HG02973 (cell line): ENCODE results near the gene DLX2.

Experiments used
- ATAC-seq: cut with Tn5 transposase; IDR thresholded peaks from one replicate; pipeline ENCODE4 v1.9.1; 2021; ENCODE audit warnings: moderate library complexity; ENCODE audit not compliant: unreplicated experiment

The DLX2 gene

DNA sequence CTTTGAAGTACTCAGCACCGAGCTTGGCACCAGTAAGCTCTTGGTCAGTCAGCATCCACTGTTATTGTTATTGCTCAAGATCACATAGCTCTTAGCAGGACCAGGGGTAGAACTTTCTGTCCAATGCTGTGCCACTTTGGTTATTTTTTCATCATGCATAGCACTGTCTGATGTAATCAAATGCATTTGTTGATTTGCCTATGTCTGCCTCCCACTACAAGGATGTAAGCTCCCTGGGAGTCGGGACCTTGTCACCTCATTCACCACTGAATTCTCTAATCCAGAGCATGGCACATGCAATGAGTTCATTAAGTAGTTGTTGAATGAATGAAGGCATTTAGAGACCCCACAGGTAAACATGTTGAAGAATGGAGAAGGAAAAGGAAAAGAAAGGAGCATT lies 46.4 kb downstream of the DLX2 start:
- ATAC-seq, result no peak

- ATAC-seq, result no peak
These were observed 49.2 kb downstream of the DLX2 start for GRCh38 chr2:172053486-172053885.

GRCh38 chr2:172052000-172052983 lies 50.4 kb downstream of the DLX2 start:
- no peak for ATAC-seq

DNA sequence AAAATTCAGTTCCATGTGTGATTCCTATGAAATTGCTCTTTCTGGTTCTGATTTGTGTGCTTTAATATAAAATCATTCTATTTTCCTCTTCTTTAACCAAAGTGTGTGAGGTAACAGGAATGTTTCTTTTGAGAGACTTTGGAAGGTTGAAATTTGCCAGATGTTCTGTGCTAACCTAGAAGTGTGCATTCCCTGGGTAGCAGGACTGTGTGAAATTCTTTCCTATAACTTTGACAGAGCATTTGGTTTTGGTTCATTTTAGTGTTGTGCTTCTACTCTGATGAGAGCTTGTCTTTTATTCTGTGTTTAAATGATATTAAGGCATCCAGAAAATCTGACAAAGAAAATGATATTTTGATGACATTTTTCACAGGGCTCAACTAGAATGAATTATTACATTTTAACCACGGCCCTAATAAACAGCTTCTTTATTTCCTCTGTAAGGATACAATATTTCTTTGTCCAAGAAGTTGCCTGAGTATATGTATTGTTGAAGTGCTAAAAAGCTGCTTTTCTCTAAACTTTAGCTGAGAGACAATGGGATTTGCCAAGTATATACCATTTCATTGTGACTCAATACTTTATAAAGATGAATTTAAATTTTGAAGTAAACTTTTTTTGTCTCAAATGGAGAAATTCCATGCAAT lies 52.1 kb downstream of the DLX2 start:
- ATAC-seq, result no peak

- no peak for ATAC-seq
These were observed 53.1 kb downstream of the DLX2 start for GRCh38 chr2:172049567-172050120.
